ENCODE data around the gene COL15A1.

Gene COL15A1

GRCh38 chr9:98913705-98914104, 30.0 kb upstream of the COL15A1 start:
- no peak for TF ChIP-seq CTCF (IDR thresholded peaks at IDR 0.05; ENCODE audit: low read depth, low read length, missing control alignments)
- no peak for DNase-seq (ENCODE audit: extremely low read depth, low read depth)
- H3K4me3 ChIP-seq (replicated peaks; ENCODE audit: low read depth, low read length): no peak overlapping the region

DNA sequence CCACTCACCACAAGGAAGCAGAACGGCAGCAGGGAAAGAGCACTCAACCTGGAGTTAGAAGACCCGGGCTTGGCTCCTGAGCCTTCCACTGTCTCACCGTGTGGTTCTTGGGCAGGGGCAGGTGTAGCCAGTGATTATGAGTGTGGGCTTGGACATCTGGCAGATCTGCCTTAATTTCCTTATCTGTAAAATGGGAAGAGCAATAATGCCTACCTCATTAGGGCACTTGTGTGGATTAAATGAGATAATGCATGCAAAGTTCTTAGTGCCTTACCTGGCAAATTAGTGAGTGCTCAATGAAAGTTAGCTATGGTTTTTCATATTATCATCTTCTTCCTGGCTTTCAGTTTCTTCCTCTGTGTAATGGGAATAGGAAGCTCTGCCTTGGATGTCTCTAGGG, 28.1 kb upstream of the COL15A1 start:
- no peak for DNase-seq (ENCODE audit: extremely low read depth, low read depth)
- no peak overlapping the region for H3K4me3 ChIP-seq (replicated peaks; ENCODE audit: low read depth, low read length)
- TF ChIP-seq CTCF (IDR thresholded peaks at IDR 0.05; ENCODE audit: low read depth, low read length, missing control alignments): no peak

DNA sequence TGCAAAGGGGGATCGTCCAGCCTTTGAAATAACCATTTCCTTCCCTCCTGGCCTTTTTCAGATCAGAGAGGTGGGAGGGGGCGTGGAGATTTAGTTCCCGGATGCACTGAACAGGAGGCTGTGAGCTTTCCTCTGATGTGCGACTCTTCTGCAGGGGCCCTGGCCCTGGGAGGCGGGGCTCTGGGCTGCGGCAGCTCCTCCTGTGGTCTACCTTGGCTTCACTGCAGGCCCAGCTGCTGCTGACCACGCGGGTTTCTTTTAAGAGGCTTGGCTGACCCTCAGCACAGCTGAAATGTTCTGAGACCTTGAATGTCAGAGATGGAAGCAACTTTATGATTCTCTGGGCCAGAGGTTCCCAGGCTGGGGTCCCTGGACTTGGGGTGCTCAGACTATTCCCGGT, 27.0 kb upstream of the COL15A1 start:
- no peak for TF ChIP-seq CTCF (IDR thresholded peaks at IDR 0.05; ENCODE audit: low read depth, low read length, missing control alignments)
- no peak for DNase-seq (ENCODE audit: extremely low read depth, low read depth)
- no peak overlapping the region for H3K4me3 ChIP-seq (replicated peaks; ENCODE audit: low read depth, low read length)

DNA sequence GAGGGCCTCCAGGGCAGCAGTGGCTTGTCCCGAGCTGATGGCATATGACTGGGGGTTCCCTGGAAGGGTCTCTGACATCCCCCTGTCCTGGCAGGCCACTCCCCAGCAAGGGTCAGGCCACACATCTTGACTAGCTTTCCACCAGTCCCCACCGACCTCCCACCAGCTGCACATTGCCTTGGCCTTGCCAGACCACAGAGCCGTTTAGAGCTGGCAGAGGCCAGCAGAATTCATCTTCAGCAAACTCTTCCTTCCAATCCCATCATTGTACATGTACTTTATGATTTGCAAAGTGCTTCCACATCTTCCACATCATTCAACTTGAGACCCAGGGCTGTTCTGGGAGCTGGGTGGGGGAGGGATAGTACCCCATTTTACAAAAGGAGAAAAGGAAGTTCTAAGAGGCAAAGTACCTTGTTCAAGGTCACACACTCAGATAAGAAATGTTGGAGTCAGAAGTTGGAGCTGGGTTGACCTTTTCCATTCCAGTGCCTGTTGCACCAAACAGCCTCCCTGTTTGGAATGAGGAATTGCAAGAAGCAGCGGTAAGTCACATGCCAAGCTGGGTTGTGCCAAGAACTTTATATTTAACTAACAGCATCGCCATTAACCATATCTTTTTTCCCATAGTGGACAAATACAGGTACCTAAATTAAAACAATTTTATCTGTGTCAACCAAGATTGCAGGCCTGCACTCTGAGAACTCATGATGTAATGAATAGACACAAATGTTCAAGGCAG, 25.8 kb upstream of the COL15A1 start:
- no peak for DNase-seq (ENCODE audit: extremely low read depth, low read depth)
- TF ChIP-seq CTCF (IDR thresholded peaks at IDR 0.05; ENCODE audit: low read depth, low read length, missing control alignments): no peak
- H3K4me3 ChIP-seq (replicated peaks; ENCODE audit: low read depth, low read length): no peak overlapping the region

DNA sequence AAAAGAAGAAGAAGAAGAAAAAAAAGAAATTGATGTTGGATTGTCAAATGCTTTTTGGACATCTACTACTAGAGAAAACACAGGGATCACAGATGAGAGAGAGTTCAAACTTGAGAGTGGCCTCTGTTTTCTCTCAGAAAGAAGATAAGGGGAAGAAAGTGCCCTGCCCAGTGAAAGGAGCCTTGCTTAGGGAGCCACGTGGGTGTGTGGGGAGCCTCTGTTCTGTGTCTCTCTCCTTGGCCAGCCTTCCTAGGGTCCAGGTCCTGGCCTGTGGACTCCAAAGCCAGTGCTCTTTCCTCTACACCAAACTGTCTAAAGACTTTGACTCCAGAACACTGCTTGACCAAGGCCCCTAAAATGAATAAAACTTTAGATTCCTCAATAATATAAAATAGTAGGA, 22.0 kb upstream of the COL15A1 start:
- H3K4me3 ChIP-seq (replicated peaks; ENCODE audit: low read depth, low read length): no peak overlapping the region
- no peak for DNase-seq (ENCODE audit: extremely low read depth, low read depth)
- no peak for TF ChIP-seq CTCF (IDR thresholded peaks at IDR 0.05; ENCODE audit: low read depth, low read length, missing control alignments)

DNA sequence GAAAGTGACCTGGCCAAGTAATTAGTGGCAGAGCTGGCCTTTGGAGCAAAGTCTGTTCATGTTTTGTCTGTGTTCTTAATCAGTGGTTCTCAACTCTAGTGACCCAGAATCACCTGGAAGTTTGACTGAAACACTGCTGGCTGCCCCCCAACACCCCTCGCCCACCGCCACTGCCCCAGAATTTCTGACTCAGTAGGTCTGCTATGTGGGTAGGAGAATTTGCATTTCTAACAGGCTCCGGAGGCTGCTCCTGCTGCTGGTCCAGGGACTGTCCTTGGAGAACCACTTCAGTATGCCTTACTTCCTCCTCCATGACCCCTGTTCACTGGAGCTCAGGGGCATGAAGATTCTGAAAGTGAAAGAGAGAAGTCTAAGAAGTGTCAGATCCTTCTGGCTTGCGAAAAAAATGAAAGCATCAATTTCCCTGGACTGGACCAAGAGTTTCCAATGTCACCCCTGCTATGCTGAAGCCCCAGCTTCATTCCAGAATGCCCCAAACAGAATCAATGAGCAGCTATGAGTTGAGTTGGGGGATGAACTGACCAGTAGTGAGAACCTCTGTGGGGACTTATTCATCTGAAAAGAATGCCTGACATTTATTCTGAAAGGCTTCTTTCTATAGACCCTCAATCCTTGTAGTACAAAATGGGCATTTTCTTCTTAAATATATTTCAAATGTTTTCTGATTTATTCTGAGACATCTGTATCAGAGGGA, 20.8 kb upstream of the COL15A1 start:
- no peak overlapping the region for H3K4me3 ChIP-seq (replicated peaks; ENCODE audit: low read depth, low read length)
- TF ChIP-seq CTCF (IDR thresholded peaks at IDR 0.05; ENCODE audit: low read depth, low read length, missing control alignments): no peak
- no peak for DNase-seq (ENCODE audit: extremely low read depth, low read depth)
